B cell (primary cell): ENCODE results near the gene TAS1R2. TPM values are rescaled to one million over a fixed set of nuclear protein-coding genes. Genes with fewer than 3 reads are reported as not detected.

Experiments
- ATAC-seq: fragments of 200-7000 bp; cut with Tn5 transposase; one replicate; pipeline ENCODE4 v1.10.0; 2021; ENCODE audit warnings: low read depth, mild to moderate bottlenecking, moderate number of reproducible peaks, moderate library complexity
- CTCF ChIA-PET: fragments of 350-600 bp; sonication (Branson Sonifier 250); formaldehyde crosslinking; loops from one replicate; lab custom pipeline; 2021; ENCODE audit warnings: antibody characterized with exemption, inconsistent platforms; lab: Charles Lee
- POLR2A ChIA-PET: fragments of 350-600 bp; sonication (Branson Sonifier 250); formaldehyde crosslinking; loops from one replicate; lab custom pipeline; 2021; ENCODE audit warnings: antibody characterized with exemption; lab: Charles Lee
- DNase-seq: peaks from one replicate; pipeline ENCODE4 v3.0.0; 2013
- H2AFZ ChIP-seq: 2 replicates; pipeline ENCODE4 v1.6.1; 2012; ENCODE audit warnings: mild to moderate bottlenecking, low read depth, low read length; ENCODE audit not compliant: insufficient read depth, poor library complexity, severe bottlenecking
- H3K27ac ChIP-seq, 2 donors: 1 replicate in 1 of 2; 2 replicates in 1 of 2; pipeline ENCODE4 v1.5.1; 2012 to 2013; ENCODE audit warnings: low read length in 2 of 2, mild to moderate bottlenecking in 2 of 2, moderate library complexity in 1 of 2
- H3K27me3 ChIP-seq, 4 experiments: fragments of 200-600 bp in 1 of 4; sonication (generic) in 1 of 4; replicated peaks in 1 of 4; 1 replicate in 2 of 4; 2 replicates in 2 of 4; pipeline versions ENCODE4 v1.6.1 to v1.7.0; 2013 to 2016; ENCODE audit warnings: low read length in 3 of 4, mild to moderate bottlenecking in 2 of 4, mixed read lengths in 1 of 4, moderate library complexity in 1 of 4; ENCODE audit not compliant: insufficient read depth in 4 of 4, control insufficient read depth in 3 of 4; ENCODE audit errors: control extremely low read depth in 1 of 4
- H3K36me3 ChIP-seq, 2 experiments: replicated peaks in 1 of 2; 1 replicate in 1 of 2; 2 replicates in 1 of 2; pipeline versions ENCODE4 v1.6.1 to v1.7.1; 2013; ENCODE audit warnings: low read length in 1 of 2; ENCODE audit not compliant: insufficient read depth in 2 of 2, control insufficient read depth in 1 of 2; ENCODE audit errors: control extremely low read depth in 1 of 2, extremely low read depth in 1 of 2
- H3K4me1 ChIP-seq, 2 donors: fragments of 200-600 bp in 1 of 2; sonication (generic) in 1 of 2; 1 replicate in 1 of 2; 2 replicates in 1 of 2; pipeline versions ENCODE4 v1.5.1 to v1.6.1; 2013 to 2017; ENCODE audit warnings: low read length in 2 of 2; ENCODE audit not compliant: control insufficient read depth in 2 of 2, insufficient read depth in 2 of 2
- H3K4me2 ChIP-seq: replicated peaks from 2 replicates; pipeline ENCODE3; 2012; ENCODE audit warnings: mild to moderate bottlenecking, low read depth, low read length; ENCODE audit not compliant: poor library complexity, severe bottlenecking
- H3K4me3 ChIP-seq, 5 experiments: fragments of 200-600 bp in 1 of 5; sonication (generic) in 1 of 5; 1 replicate in 3 of 5; 2 replicates in 2 of 5; pipeline versions ENCODE4 v1.5.1 to v1.7.0; 2011 to 2016; ENCODE audit warnings: low read length in 4 of 5, mild to moderate bottlenecking in 4 of 5, low read depth in 2 of 5, control low read depth in 1 of 5, moderate library complexity in 1 of 5; ENCODE audit not compliant: insufficient read depth in 1 of 5; ENCODE audit errors: control extremely low read depth in 1 of 5, extremely low read depth in 1 of 5
- H3K79me2 ChIP-seq: fragments of 200-600 bp; sonication (generic); one replicate; pipeline ENCODE4 v1.6.0; 2016; ENCODE audit warnings: low read length; ENCODE audit not compliant: control insufficient read depth, insufficient read depth
- H3K9ac ChIP-seq: fragments of 200-600 bp; sonication (generic); 2 replicates; pipeline ENCODE4 v1.6.1; 2017; ENCODE audit warnings: mild to moderate bottlenecking, low read length, moderate library complexity
- H3K9me3 ChIP-seq, 3 donors: one replicate each; pipeline versions ENCODE4 v1.6.1 to v1.7.1; 2013; ENCODE audit warnings: low read length in 2 of 3; ENCODE audit not compliant: control insufficient read depth in 2 of 3, insufficient read depth in 1 of 3; ENCODE audit errors: control extremely low read depth in 1 of 3
- H4K20me1 ChIP-seq: 2 replicates; pipeline ENCODE4 v1.6.0; 2012; ENCODE audit warnings: mild to moderate bottlenecking, low read length; ENCODE audit not compliant: insufficient read depth, control insufficient read depth, poor library complexity, severe bottlenecking
- H3K27ac Mint-ChIP-seq: one replicate; pipeline ENCODE4 v1.8.0; 2021; ENCODE audit warnings: mixed read lengths
- H3K27me3 Mint-ChIP-seq: one replicate; pipeline ENCODE4 v1.8.0; 2021; ENCODE audit warnings: mixed read lengths
- H3K4me1 Mint-ChIP-seq: one replicate; pipeline ENCODE4 v1.8.0; 2021; ENCODE audit warnings: mixed read lengths
- H3K4me3 Mint-ChIP-seq: one replicate; pipeline ENCODE4 v1.8.0; 2021; ENCODE audit warnings: mixed read lengths
- H3K9me3 Mint-ChIP-seq: one replicate; pipeline ENCODE4 v1.8.0; 2022; ENCODE audit warnings: mixed read lengths; ENCODE audit not compliant: insufficient read depth
- EZH2 ChIP-seq: IDR thresholded peaks from 2 replicates; pipeline ENCODE4 v1.6.1; 2012; ENCODE audit warnings: borderline replicate concordance, low read depth, mild to moderate bottlenecking, moderate library complexity, low read length; ENCODE audit not compliant: insufficient read depth, poor library complexity, severe bottlenecking
- WGBS: methylation state at CpG from one replicate; pipeline ENCODE4 v1.1.5; 2013; ENCODE audit warnings: missing lambda C conversion rate; ENCODE audit not compliant: insufficient coverage; 5-methylcytosine and 5-hydroxymethylcytosine counted together
- intact Hi-C: fragments of 100-400 bp; cut with micrococcal nuclease; formaldehyde crosslinking; loops from one replicate; pipeline ENCODE4 v1.10.0; 2022
- polyA plus RNA-seq: library from polyadenylated mRNA; depleted of rRNA; stranded (reverse); fragments of >200 nt; gene quantifications from 2 replicates; pipeline ENCODE4 v1.2.3, GENCODE V29; 2012
- total RNA-seq, 2 donors: library from RNA; stranded (reverse); fragments of 120-200 nt in 1 of 2; gene quantifications; 1 replicate in 1 of 2; 2 replicates in 1 of 2; pipeline versions ENCODE4 v1.2.3 to v1.2.4, GENCODE V29; 2013 to 2022
- TF ChIP-seq, protein P1 (sequence below): fragments of 200-600 bp; IDR thresholded peaks from one replicate; pipeline ENCODE4 v1.8.0; 2022; ENCODE audit warnings: antibody characterized with exemption, mild to moderate bottlenecking

The TAS1R2 gene
- total and polyA plus RNA-seq, 2 donors (not counting 1 experiment from before 2014, with no cell fraction given), result not detected

- Histone ChIP-seq H3K4me2 (no peak overlapping the region), H3K27me3 (peaks cover 0 to 3% (median 0%) of the 10 kb centered on the region in 4 experiments), H3K9ac (no peak overlapping the region), H2AFZ (no peak overlapping the region), H3K36me3 (no peaks in the 10 kb centered on the region), H3K4me1 (no peaks in the 10 kb centered on the region), H3K4me3 (no peak overlapping the region), H4K20me1 (no peaks in the 10 kb centered on the region), H3K79me2 (no peaks in the 10 kb centered on the region), H3K9me3 (peaks cover 0 to 8% (median 0%) of the 10 kb centered on the region in 3 donors), H3K27ac (no peak overlapping the region)
- peaks cover 14% of the 10 kb centered on the region for H3K27me3 Mint-ChIP-seq
- POLR2A ChIA-PET, result no interaction called here
- no peaks in the 10 kb centered on the region for H3K4me1 Mint-ChIP-seq
- 88% methylated on average over 3 of the region's 6 CpGs for WGBS
- TF ChIP-seq, protein P1, sequence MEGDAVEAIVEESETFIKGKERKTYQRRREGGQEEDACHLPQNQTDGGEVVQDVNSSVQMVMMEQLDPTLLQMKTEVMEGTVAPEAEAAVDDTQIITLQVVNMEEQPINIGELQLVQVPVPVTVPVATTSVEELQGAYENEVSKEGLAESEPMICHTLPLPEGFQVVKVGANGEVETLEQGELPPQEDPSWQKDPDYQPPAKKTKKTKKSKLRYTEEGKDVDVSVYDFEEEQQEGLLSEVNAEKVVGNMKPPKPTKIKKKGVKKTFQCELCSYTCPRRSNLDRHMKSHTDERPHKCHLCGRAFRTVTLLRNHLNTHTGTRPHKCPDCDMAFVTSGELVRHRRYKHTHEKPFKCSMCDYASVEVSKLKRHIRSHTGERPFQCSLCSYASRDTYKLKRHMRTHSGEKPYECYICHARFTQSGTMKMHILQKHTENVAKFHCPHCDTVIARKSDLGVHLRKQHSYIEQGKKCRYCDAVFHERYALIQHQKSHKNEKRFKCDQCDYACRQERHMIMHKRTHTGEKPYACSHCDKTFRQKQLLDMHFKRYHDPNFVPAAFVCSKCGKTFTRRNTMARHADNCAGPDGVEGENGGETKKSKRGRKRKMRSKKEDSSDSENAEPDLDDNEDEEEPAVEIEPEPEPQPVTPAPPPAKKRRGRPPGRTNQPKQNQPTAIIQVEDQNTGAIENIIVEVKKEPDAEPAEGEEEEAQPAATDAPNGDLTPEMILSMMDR, result no peak
- TF ChIP-seq EZH2, result no peak
- no peak overlapping the region for H3K27ac Mint-ChIP-seq
- intact Hi-C loops, result no loop called here
- no peaks in the 10 kb centered on the region for H3K9me3 Mint-ChIP-seq
- ATAC-seq, result no peak
- CTCF ChIA-PET, result no interaction called here
- no peak overlapping the region for H3K4me3 Mint-ChIP-seq
- DNase-seq, result no peak
Observed at GRCh38 chr1:18800258-18800657, 59.2 kb downstream of the TAS1R2 start.

- H3K4me1 Mint-ChIP-seq, result no peaks in the 10 kb centered on the region
- no peak overlapping the region for H3K27ac ChIP-seq
- H3K4me3 Mint-ChIP-seq, result no peak overlapping the region
- intact Hi-C loops, result no loop called here
- ChIA-PET CTCF (no interaction called here), POLR2A (no interaction called here)
- WGBS, result 69% methylated on average over 2 of the region's 3 CpGs
- ATAC-seq (no peak), DNase-seq (no peak)
- peaks cover 0 to 3% (median 0%) of the 10 kb centered on the region in 4 experiments for H3K27me3 ChIP-seq
- no peak overlapping the region for H2AFZ ChIP-seq
- H3K4me2 ChIP-seq, result no peak overlapping the region
- no peak overlapping the region for H3K9ac ChIP-seq
- H4K20me1 ChIP-seq, result no peaks in the 10 kb centered on the region
- peaks cover 9% of the 10 kb centered on the region for H3K27me3 Mint-ChIP-seq
- TF ChIP-seq, protein P1, result no peak
- TF ChIP-seq EZH2, result no peak
- no peaks in the 10 kb centered on the region for H3K36me3 ChIP-seq
- no peak overlapping the region for H3K27ac Mint-ChIP-seq
- no peaks in the 10 kb centered on the region for H3K9me3 Mint-ChIP-seq
- no peaks in the 10 kb centered on the region for H3K79me2 ChIP-seq
- no peak overlapping the region for H3K4me3 ChIP-seq
- no peaks in the 10 kb centered on the region for H3K4me1 ChIP-seq
- H3K9me3 ChIP-seq, result peaks cover 0 to 9% (median 0%) of the 10 kb centered on the region in 3 donors
Observed at GRCh38 chr1:18799454-18799853, 60.0 kb downstream of the TAS1R2 start.
